ENCODE results near the gene ANKRD44.

Gene ANKRD44

GRCh38 chr2:196957881-196958525 lies 352.6 kb downstream of the ANKRD44 start:
- no peak for DNase-seq (ENCODE audit: low read depth, low spot score)

DNA sequence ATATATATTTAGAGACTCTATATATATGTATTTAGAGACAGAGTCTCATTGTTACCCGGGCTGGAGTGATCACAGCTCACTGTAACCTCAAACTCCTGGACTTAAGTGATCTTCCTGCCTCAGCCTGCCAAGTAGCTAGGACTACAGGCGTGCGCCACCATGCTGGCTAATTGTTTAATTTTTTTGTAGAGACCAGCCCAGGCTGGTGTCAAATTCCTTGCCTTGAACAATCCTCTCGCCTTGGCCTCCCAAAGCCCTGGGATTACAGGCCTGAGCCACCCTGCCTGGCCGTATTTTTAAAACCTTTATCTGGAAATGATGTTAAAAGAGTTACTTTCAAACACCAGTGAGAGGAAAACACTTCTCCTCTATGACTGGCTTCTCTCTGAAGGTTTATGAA lies 353.1 kb downstream of the ANKRD44 start:
- no peak for DNase-seq (ENCODE audit: low read depth, low spot score)

DNA sequence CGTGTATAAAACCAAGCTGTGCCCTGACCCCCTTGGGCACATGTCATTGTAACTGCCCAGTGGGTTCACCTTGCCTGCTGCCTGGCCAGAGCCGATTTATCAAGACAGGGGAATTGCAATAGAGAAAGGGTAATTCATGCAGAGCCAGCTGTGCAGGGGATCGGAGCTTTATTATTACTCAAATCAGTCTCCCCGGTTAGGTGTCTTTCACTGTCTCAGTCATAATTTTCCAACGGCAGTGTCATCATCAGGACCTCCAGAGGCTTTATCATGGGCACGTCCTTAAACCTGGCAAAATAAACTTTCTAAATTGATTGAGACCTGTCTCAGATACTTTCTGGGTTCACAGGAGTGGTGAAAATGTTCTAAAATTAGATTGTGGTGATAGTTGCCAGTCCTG lies 354.5 kb downstream of the ANKRD44 start:
- DNase-seq (ENCODE audit: low read depth, low spot score): no peak

DNA sequence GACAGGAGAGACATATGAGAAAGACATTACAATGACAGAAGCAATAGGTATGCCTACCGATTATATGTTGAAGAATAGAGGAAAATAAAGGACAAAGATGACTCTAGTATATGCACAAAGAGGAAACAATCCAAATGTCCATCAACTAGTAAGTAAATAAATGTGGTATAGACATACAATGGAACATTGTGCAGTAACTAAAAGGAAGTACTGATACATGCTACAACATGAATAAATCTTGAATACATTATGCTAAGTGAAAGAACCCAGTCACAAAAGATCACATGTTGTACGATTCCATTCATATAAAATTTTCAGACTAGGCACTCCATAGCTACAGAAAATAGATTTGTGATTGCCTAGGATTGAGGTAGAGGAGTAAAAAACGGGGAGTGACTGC lies 355.5 kb downstream of the ANKRD44 start:
- no peak for DNase-seq (ENCODE audit: low read depth, low spot score)

DNA sequence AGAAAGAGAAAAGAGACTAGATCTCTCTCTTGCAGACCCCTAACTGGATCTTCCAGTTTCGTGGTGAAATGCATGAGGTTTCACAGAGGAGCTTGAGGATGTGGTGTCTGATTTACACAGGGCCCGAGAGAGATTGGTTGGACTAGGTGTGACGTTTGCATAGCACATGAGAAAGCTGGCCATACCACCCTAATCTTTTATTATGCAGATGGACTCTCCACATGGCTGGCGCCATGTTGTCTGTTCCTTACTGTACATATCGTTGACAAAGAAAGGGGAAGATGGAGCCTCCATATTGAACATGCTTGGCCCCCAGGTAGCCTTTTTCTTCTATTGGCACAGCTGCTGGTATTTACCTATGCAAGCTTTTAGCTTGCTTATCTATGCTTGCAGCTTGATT lies 356.6 kb downstream of the ANKRD44 start:
- DNase-seq (ENCODE audit: low read depth, low spot score): no peak

- no peak for DNase-seq (ENCODE audit: low read depth, low spot score)
Measured at GRCh38 chr2:196952936-196953335, 357.6 kb downstream of the ANKRD44 start.

- DNase-seq (ENCODE audit: low read depth, low spot score): no peak
Measured at GRCh38 chr2:196951973-196952372, 358.6 kb downstream of the ANKRD44 start.

DNA sequence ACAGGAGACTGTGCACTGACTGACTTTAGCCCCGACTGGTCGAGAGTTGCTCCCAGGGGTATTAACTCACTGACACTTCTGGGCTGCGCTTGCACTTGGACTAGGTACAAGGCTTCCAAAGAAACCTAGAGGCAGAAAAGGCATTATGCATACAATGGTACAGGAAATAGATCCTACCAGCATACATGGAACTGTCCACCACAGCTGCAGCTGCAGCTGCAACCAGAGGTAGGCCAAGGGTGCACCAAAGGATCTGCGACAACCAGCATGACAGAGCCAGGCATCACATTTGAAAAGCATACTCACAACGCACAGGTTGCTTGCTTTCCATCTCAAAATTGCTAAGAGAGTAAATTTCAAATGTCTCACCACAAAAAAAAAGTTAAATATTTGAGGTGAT lies 361.5 kb downstream of the ANKRD44 start:
- DNase-seq (ENCODE audit: low read depth, low spot score): no peak

DNA sequence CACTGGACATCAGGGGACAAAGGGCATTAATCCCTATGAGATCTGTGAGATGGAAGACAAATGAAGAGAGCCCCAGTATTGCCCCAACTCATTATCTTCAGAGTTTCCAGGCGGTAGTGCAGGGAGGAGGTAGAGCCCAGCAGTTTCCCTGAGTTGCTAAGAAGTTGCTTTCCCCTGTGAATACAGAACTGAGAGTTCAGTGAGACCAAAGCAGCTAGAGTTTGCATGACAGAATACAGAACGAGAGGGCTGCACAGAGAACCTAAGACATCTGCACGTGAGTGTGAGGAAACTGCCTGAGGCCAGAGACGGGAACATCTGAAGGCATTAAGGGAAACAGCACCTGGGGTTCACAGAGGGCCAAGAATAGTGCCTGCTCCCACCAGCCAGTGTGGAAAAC lies 366.0 kb downstream of the ANKRD44 start:
- no peak for DNase-seq (ENCODE audit: low read depth, low spot score)

DNA sequence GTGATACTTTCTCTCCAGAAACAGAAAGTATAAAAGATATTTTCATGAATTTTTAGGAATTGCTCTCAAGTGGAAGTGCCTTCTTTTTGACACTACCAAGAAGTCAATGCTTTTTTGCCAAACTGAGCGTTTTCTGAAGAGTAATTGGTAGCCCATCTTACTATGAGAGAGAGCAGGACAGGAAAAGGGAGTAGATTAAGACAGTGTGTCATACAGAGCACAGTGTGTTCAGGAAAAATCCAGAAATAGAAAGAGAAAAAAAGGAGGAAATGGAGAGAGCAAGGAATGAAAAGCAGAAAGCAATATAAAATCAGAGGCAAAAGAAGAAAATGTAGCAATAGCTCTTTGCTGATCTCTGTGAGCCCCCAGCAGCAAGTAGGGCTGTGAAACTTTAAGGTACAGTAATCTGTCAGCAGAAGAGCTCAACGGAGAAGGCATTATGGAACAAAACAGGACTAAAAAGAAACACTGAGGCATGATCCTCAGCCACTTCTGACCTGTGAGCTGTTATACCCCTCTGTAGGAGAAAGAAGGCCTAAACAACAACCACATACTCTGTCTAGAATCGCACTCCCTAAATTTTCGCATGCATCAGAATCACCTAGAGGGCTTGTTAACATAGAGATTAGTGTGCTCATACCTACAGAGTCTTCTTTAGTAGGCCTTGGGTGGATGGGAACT lies 369.0 kb downstream of the ANKRD44 start:
- DNase-seq (ENCODE audit: low read depth, low spot score): no peak

DNA sequence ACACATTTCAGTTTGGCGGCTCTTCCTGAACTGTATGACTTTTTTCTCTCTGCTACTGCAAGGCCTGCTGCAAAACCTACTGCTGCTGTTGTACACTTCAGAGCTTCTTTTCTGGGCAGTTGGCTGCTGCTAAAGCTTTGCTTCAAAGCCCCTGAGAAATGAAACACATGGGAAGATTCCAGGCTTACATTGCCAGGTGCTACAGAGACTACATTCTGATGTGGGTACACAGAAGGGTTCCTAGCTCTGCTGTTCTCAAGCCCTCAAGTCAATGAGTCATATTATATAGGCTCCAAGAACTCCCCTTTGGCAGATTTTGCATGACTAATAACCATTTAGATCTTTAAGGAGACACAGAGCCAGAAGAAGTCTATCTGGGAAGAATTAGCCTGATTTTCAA lies 371.2 kb downstream of the ANKRD44 start:
- DNase-seq (ENCODE audit: low read depth, low spot score): no peak
